ENCODE data around the gene SCYL1. TPM values are rescaled to one million over a fixed set of nuclear protein-coding genes. Genes with fewer than 3 reads are reported as not detected.

SCYL1 gene
- 67.4 and 71.3 TPM in 2 replicates for total RNA-seq

DNA sequence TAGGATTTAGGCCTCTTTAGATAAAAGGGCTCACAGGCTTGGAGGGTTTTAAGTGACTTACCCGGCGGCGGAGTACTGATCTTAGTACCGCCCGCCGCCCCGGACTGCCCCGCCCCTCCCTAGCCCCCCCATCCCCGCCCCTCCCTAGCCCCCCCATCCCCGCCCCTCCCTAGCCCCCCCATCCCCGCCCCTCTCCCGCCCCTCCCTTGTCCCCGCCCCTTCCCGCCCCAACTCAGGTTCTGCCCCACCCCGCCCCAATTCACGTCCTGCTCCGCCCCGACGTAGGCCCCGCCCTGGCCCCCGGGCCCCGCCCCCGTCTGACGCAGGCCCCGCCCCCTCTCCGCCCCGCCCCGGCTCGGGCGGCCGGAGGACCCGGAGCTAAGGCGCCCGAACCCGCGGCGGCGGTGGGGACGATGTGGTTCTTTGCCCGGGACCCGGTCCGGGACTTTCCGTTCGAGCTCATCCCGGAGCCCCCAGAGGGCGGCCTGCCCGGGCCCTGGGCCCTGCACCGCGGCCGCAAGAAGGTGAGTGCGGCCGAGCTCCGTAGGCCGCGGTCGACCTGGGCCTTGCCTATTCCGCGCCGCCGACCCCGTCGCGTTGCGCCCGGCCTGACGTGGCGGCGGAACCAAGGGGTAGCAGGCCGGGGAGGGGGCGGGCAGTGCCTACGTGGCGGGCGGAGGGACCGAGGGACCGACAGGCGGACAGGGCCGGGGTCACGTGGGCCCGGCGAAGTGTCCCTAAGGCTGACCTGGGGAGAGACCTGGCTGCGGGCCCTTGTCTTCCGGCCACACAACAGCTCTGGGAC lies at the start of gene SCYL1:
Gene SCYL1 (plus strand): TSS at position 343 of the 805 bp plus-strand sequence. CDS start 71 bp downstream, at position 414.
- DNase-seq = peak; percentile 87

DNA sequence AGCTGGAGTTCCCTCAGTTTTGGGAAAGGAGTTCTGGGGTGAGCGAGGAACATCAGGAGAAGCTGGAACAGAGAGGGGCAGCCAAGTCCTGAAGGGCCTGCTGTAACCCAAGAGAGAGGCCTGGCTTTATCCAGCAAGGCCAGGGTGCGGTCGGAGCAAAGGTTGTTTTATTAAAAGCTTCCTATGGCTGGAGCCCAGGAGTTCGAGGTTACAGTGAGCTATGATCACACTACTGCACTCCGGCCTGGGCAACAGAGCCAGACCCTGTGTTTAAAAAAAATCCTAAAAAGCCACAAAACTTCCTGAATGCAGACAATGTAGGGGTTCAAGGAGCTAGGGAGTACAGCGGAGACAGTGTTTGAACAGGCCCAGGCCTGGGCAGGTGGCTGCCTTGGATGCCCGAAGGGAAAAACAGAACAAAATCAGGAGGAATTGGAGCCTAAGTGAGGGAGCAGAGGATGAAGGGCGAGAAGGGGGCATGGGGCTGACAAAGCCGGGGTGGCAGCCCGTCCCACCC lies 48.2 kb upstream of the SCYL1 start:
- DNase-seq = peak; percentile 37

DNA sequence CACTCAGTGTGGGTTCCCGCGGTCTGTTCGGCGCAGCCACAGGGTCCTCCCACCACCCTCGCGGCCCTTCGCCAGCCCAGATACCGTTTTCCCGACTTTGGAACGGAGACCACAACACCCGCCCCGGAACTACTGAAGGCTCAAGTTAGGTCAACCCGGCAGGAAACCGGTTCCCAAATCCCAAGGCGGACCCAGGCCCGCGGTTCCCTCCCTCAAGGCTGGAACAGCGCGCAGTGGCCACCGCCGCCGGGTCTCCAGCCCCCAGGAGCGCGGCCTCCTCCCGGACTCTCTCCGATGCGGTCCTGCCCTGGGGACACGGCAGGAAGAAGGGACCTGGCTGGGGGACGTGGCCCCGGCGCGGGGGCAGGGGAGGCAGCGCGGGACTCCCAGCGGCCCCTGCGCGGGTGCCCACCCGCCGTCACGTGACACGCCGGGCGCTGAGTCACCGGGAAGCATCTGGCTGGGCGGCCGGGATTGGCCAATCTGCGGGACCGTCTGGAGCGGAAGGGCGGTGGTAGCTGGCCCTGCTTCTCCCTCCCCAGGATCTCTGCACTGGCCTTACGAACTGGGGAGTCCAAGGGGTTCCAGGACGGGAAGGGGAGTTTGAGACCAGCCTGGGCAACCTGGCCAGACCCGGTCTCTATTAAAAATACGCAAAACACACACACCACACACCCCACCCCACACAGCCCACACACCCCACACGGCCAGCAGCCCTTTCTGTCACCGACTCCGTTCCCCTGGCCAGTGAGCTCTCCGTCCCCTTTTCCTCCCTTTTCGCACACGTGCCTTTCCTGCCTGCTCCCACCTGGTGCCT lies 47.5 kb upstream of the SCYL1 start:
- DNase-seq = peak; percentile 97

DNA sequence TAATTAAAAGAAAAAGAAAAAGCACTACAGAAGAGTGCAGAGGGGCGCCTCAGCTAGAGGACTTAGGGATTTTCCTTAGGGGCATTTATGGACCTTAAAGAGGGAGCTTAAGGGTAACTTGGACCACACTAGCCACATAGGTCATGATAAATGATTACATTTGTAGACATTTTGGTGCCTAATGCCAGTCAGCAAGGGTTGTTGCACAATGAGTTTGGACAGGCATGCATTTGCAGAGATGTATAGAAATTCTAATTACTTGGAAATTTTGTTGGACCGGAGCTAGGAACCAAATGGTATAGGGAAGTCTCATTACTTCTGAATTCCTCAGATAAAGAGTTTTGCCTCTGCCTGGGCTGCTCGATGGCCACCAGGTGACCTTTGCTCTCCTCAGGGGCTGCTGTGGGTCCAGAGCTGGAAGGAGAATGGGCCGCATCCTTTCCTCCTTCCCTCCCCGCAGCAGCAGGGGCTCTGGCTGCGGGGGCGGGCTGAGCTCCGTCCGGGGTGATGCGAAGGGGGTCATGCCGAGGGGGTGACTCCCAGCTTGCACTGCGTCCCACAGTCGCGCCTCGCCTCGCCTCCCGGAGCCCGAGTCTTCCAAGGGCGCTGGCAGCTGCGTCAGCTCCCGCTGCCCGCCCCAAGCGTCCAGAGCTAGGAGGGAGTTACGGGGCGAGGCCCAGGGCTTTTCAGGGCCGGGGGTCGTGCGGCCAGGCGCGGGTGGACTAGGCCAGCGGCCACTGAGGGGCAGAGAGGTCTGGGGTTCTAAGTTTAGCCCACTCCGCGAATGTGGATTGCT lies 46.3 kb upstream of the SCYL1 start:
- DNase-seq = no peak

DNA sequence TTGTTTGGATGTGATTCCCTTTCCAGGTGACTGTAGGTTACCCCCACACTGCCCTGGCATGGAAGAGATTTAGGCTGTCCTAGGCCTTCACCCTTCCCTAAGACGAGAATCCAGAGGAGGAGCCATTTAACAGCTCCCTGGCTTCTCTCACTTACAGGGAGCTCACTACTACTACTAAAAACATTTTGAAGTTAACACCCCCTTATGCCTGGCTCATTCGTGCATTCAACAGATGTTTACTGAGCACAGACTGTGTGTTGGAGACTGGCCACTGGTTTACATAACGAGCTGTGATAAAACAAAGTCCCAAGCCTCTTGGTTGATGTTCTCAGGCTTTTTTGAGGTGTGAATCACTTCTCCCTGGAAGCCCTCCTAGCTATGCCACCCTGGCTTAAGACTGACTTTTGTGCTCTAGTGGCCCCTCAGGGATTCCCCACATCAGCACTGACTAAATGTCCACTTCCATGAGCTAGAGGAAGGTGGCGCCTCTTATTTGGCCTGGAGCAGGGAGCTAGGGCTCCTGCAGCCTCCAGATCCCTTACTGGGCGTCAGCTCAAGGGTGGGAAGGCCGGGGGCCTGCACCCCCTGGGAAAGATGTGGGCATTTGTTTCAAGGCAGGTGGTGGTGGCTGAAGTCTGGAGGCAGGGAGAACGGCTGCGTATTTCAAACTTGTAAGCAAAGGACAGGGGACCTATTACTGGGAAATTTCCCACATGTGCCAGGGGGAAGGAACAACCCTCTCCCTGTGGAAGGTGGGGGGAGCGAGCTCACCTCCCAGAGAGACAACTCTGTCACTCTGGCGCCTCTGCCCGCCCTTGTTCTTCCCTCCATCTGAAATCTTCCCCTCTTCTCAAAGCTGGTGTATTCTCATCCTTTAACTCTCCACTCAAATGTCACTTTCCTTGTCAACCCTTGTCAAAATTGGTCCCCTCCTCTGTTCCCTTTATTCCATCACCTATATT lies 45.4 kb upstream of the SCYL1 start:
- peak; percentile 76 for DNase-seq

DNA sequence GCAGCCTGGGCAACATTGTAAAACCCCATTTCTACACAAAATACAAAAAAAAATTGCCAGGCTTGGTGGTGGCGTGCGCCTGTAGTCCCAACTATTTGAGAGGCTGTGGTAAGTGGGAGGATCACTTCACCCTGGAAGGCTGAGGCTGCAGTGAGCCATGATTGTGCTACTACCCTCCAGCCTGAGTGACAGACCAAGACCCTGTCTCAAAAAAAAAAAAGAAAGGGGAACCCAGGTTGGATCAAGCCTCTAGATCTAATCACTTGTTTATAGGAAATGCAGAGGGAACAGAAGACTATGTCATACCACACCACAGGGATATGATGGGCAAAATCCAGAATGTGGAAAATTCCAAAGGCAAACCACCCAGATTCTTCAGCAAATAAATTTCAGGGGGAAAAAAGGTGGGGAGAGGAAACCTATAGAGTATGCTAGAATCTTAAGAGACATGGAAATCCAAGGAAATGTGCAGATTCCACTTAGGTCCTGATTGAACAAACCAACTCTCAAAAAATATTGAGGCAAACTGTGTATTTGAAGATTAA lies 42.5 kb upstream of the SCYL1 start:
- DNase-seq = no peak

DNA sequence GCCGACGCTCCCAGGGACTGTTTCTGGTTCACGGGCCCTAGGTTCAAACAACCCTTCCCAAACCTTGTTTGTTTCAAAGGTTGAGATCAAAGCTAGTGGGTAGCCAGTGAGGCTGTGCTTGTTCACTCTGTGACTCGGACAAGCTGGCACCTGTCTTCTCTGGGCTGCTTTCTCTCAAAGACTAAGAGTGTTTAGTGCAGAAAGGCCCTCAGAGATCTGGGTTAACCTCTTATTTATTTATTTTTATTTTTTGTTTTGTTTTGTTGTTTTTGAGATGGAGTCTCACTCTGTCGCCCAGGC lies 39.0 kb upstream of the SCYL1 start:
- DNase-seq = no peak

DNA sequence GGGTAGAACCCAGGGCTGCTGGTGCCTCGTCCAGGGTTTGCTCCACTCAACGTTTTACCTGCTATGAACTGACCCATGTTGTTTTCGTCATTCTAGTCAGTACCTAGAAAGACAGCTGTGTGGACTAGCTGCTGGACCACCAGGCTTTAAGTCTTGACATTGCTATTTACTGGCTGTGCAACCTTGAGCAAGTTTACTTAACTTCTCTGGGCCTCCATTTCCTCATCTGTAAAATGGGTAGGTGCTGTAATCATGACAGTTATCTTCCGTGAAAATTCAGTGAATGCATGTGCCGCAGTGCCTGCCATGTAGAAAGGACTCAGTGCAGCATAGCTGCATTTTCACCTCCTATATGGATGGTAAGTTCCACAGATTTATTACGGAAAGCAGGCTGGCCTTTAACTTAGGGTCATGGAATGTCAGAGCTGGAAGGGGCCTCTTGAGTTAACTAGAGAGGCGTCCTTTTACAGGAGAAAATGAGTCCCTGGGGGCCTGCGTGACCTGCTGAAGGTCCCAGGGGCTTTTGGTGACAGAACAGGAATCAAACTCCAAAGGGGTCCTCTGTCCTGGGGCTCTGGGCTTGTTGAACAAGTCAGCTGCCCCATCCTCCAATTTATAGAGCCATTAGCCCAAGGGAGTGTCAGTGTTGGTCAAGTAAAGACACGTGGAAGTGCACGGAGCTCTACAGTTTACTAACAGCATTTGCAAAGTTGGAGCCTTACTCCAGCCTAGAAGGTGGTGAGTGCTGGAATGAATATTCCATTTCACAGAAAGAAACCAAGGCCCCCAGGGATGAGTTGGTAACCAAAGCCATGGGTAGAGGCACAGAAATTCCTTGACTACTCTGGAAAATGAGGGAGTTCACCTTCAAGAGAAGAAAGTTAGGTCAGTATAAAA lies 38.1 kb upstream of the SCYL1 start:
- no peak for DNase-seq

DNA sequence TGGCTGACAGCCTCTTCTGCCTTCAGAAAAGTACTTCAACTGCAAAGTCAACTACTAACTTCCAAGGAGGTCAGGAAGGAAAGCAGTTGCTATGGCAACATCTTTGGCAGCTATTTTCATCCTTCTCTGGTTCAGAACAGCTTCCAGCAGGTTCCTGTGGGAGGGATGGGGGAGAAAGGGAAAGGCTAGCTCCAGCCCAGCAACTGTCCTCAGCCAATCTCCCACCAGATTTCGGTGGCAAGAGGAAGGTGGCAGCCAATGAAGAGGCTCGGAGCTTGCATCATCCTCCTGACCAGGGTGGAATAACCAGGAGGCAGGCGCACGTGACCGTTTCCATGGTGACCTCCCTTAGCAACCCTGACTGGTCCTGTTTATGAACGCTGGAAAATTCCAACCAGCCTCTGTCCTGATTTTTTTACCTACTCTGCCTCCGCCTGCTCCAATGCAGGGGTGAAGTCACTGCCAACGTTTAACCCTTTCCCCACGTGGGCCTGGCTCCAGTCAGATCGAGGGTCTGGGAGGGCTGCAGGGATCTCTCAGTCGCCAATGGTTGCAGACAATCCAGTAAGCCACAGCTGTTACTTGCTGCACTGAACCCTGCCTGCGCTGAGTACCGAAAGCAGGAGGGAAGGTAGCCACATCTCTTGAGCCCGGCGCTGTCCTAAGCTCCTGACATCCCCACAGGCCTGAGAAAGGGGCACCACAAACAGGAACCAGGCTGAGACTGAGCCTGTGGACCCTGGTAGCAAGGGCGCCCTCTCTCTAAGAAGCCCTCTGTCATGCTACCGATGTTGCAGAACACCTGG lies 37.2 kb upstream of the SCYL1 start:
- DNase-seq = peak; percentile 100

DNA sequence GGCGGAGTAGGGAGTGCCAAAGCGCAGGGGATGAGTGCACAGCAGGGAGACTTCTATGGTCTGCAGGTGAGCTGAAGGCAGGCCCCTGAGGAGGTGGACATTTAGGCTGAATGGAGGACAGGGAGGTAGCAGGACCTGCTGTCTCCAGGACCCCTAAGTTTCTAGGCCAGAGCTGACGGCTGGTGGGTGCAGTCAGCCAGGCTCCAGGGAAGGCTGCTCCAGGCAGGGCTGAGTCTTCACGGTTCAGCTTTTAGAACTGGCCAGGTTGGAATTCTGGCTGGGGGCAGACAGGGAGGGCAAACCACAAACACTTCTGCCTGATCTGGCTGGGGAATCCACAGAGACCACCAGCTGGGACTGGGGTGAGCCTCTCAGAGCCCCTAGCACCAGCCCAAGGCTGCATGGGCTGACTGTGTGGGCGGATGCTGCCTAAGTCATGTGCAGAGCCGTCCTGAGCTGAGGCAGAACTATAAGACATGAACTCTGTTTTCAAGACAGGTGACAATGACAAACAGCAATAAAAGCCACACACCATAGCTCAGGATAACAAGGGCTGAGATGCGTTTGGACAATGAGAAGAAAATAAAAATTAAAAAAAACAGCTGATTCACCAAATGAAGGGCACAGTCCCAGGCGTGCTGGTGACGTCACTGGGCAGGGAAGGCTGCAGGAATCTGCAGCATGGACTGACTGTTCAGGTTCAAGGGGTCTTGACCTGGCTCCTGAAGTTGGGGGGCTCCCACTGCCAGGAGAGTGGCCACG lies 36.4 kb upstream of the SCYL1 start:
- peak; percentile 56 for DNase-seq

DNA sequence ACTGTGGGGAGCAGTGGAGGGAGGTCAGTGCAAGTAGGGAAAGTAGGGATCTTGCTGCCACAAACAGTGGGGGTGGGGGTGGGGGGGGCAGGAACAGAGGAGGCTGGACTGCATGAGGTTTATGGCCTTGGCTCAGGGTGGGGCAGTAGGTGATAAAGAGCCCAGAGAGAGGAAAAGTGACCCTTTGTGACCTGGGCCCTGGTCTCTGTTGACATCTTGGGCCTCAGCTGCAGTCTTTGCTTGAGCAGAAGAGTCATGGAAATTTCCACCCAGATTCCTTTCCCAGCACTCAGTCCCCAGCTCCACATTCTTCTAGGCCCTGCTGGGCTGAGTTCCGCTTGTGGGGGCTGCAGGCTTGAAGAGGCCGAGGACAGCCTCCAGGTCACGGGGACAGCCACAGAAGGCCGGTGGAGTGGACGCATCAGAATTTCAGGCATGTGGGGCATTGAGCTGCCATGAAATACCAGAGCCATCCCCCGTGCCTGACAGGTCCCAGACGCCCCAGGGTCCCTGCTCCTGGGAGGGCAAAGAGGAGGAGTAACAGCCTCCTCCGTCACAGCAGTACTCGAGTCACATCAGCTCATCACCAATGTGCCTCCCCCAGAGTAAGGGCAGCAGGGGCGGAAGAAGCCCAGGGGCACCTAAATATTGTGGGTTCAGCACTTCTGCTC lies 35.7 kb upstream of the SCYL1 start:
- peak; percentile 52 for DNase-seq

DNA sequence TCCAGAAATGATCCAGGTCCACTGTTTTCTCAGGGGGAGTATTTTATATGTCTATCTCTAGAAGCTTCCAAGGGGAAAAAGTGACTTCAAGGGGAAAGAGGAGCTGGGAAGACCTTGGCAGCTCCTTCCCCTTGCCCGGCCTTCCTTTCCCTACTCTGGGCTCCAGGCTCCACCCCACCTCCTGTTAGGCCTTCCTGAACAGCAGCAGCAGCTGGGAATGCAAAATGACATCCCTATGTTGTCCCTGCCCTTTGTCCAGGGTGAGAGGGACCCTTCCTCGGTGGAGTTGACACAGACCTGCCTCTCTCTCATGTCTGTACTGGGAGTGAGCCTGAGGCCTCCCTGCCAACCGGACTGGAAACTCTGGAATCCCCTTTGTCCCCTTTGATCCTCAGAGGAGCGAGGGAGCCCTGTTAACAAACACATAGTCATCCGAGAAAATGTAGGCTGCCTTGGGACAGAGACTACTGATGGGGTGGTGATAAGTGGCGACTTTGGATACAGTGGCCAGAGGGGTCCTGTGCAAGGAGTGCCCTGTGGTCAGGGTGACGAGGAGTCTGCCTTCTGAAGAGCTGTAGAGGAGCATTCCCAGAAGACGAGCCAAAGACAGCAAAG lies 35.1 kb upstream of the SCYL1 start:
- peak; percentile 62 for DNase-seq

DNA sequence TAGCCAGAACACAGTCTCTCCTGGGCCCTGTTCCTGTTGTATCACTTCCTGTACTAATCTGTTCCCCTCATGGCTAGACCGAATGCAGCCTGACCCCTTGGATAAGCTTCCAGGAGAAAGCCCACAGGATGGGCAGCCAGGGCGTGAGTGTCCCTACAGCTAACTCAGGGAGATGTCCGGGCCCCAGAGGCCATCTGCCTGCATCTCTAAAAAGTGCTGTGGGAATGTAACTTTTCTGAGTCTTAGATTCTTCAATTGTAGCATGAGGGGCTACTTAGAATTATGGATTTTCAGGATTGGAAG lies 33.8 kb upstream of the SCYL1 start:
- DNase-seq = peak; percentile 53

DNA sequence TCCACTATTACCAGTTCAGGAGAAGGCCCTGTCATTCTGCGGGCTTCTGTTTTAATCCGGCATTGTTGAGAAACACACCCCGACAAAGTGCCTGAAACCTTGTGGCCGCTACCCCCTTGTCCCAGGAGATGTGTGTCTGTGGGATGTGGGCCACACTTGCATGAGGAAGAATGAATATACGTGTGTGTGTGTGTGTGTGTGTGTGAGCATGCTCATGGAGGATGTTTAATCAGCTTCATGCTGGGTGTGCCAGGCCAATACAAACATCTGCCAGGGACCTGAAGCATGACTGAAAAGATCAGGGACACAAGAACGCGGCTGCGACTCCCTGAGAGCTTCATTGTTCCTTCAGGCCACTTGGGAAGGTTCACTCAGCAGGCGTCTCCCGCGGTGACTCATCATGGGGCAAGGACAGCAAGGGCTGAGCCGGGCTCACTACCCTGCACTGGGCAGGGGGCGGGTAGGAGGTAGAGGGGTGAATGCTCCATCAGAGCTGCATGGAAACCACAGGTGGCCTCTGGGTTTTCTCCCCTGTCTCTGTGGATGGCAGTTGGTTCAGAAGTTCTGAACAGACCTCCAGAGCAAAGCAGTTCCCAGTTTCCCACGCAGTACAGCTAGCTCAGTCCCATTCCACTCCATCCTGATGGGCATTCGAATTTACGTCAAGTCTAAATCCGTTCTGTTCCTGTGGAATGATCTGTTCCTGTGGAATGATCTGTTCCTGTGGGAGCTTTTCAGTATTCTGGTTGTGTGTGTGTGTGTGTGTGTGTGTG lies 33.1 kb upstream of the SCYL1 start:
- DNase-seq = peak; percentile 89

DNA sequence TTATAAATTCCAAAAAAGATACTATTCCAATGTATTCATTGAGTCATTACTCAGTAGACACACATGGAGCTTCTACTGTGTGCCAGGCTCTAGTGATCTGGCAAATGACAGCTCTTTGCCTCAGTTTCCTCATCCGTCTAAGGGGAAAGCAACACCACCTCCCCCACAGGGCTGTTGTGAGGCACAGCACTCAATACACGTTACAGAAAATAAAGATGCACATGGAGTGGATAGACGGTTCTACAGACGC lies 32.6 kb upstream of the SCYL1 start:
- no peak for DNase-seq

DNA sequence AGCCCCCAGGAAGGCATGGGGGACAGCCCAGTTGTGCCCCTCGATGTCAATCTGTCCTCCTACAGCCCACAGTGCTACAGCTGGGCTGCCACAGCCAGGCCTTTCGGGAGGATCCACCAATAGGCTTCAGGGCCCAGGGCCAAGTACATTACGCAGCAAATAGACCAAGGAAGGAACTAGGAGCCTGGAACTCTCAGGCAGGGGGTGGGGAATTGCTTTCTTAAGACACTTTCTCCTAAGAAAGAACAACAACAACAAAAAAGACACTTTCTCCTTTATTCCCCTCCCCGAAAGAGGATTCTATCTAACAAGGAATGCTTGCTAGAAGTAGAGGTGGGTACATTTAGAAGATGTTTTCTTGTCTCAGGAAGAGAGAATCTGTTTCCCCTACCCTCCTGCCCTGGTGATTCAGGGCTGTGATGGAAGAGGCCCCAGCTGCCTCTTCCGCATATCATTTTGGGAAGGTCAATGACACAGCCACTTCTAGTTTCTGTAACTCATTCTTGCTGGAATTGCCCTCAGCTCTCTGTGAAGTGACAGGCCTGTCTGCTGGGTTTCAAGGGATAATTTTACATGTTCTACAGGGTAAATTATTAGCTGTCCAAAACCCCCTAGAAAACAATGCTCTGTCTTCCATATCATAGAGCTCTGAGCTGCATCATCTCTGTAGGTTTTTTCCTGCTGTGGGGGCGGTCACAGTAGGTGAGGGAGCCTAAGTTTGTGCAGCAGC lies 32.1 kb upstream of the SCYL1 start:
- peak; percentile 84 for DNase-seq
